OCI-LY3 (cell line): ENCODE data around the gene SERPINB13.
A peak's percentile ranks its signal among the peaks of the same experiment; 100 is the strongest.

ENCODE experiments used
- H2AFZ ChIP-seq: fragments of 200-600, 300-600 bp; shearing (Covaris generic); 2 replicates; pipeline ENCODE4 v1.6.0; 2014; ENCODE audit warnings: antibody characterized with exemption, low read depth, low read length
- H3K27ac ChIP-seq: fragments of 200-600, 300-600 bp; sonication (generic); 2 replicates; pipeline ENCODE4 v1.5.1; 2014; ENCODE audit warnings: mild to moderate bottlenecking, low read length, moderate library complexity, mixed read lengths
- H3K27me3 ChIP-seq: fragments of 200-600, 300-600 bp; sonication (generic); 2 replicates; pipeline ENCODE4 v1.6.1; 2014; ENCODE audit warnings: low read depth, low read length, mixed read lengths
- H3K36me3 ChIP-seq: fragments of 200-600, 300-600 bp; sonication (generic); replicated peaks from 2 replicates; pipeline ENCODE3; 2014; ENCODE audit warnings: low read depth, low read length, mixed read lengths
- H3K4me1 ChIP-seq: fragments of 300-600, 200-600 bp; sonication (generic); 2 replicates; pipeline ENCODE4 v1.6.1; 2014; ENCODE audit warnings: low read length, mixed read lengths
- H3K4me2 ChIP-seq: fragments of 200-600, 300-600 bp; sonication (generic); 2 replicates; pipeline ENCODE4 v1.6.1; 2014; ENCODE audit warnings: low read length, mixed read lengths
- H3K4me3 ChIP-seq: fragments of 300-600, 200-600 bp; sonication (generic); 2 replicates; pipeline ENCODE4 v1.5.1; 2014; ENCODE audit warnings: antibody characterized with exemption, mild to moderate bottlenecking, low read length, moderate library complexity
- H3K79me2 ChIP-seq: fragments of 300-600, 200-600 bp; shearing (Covaris generic); 2 replicates; pipeline ENCODE4 v1.6.1; 2014; ENCODE audit warnings: mild to moderate bottlenecking, low read length, mixed read lengths
- H3K9ac ChIP-seq: fragments of 300-600, 200-600 bp; shearing (Covaris generic); 2 replicates; pipeline ENCODE4 v1.6.0; 2014; ENCODE audit warnings: mild to moderate bottlenecking, low read length, moderate library complexity
- H3K9me3 ChIP-seq: fragments of 200-600, 300-600 bp; shearing (Covaris generic); 2 replicates; pipeline ENCODE4 v1.6.1; 2014; ENCODE audit warnings: low read length, mixed read lengths; ENCODE audit not compliant: insufficient read depth
- H4K20me1 ChIP-seq: fragments of 200-600, 300-600 bp; sonication (generic); 2 replicates; pipeline ENCODE4 v1.6.1; 2016; ENCODE audit warnings: low read length, mixed read lengths; ENCODE audit not compliant: insufficient read depth
- CTCF ChIP-seq: fragments of 200-600, 300-600 bp; sonication (generic); IDR thresholded peaks from 2 replicates; pipeline ENCODE4 v1.5.1; 2014; ENCODE audit warnings: antibody characterized with exemption, low read length, low read depth
- EZH2phosphoT487 ChIP-seq: fragments of 200-600 bp; shearing (Covaris generic); IDR thresholded peaks from 2 replicates; pipeline ENCODE4 v1.6.1; 2018; ENCODE audit warnings: antibody characterized with exemption, mixed run types, low read depth

SERPINB13 gene

GRCh38 chr18:63578357-63578958, 8.7 kb upstream of the SERPINB13 start:
- Histone ChIP-seq H2AFZ (peak overlapping the region; percentile 22; the same call in 1 of the 2 replicates), H3K4me3 (no peak overlapping the region), H3K9me3 (no peaks in the 10 kb centered on the region), H3K27ac (no peak overlapping the region), H3K36me3 (no peaks in the 10 kb centered on the region), H3K79me2 (no peaks in the 10 kb centered on the region), H4K20me1 (no peaks in the 10 kb centered on the region), H3K4me2 (0 out of 2 replicates have a peak overlapping the region, but pooled peaks have one; percentile 16), H3K27me3 (no peaks in the 10 kb centered on the region), H3K4me1 (peaks cover 13% of the 10 kb centered on the region; the same call in 1 of the 2 replicates), H3K9ac (no peak overlapping the region)
- TF ChIP-seq CTCF (peak; percentile 100), EZH2phosphoT487 (no peak)

GRCh38 chr18:63579616-63580015, 7.5 kb upstream of the SERPINB13 start:
- no peak overlapping the region for H3K4me3 ChIP-seq
- no peaks in the 10 kb centered on the region for H3K36me3 ChIP-seq
- no peaks in the 10 kb centered on the region for H3K79me2 ChIP-seq
- no peak overlapping the region for H3K9ac ChIP-seq
- TF ChIP-seq CTCF (no peak), EZH2phosphoT487 (no peak)
- no peak overlapping the region for H3K27ac ChIP-seq
- no peak overlapping the region for H3K4me2 ChIP-seq
- no peaks in the 10 kb centered on the region for H3K9me3 ChIP-seq
- no peaks in the 10 kb centered on the region for H3K27me3 ChIP-seq
- no peak overlapping the region for H2AFZ ChIP-seq
- no peaks in the 10 kb centered on the region for H4K20me1 ChIP-seq
- peaks cover 24% of the 10 kb centered on the region for H3K4me1 ChIP-seq

GRCh38 chr18:63585988-63586387, 1.2 kb upstream of the SERPINB13 start:
- Histone ChIP-seq H3K36me3 (no peaks in the 10 kb centered on the region), H3K4me1 (peaks cover 30% of the 10 kb centered on the region), H3K27me3 (no peaks in the 10 kb centered on the region), H3K79me2 (no peaks in the 10 kb centered on the region), H3K4me2 (no peak overlapping the region), H3K4me3 (no peak overlapping the region), H3K9me3 (no peaks in the 10 kb centered on the region), H4K20me1 (no peaks in the 10 kb centered on the region), H3K9ac (no peak overlapping the region), H2AFZ (no peak overlapping the region), H3K27ac (no peak overlapping the region)
- TF ChIP-seq EZH2phosphoT487 (no peak), CTCF (no peak)

GRCh38 chr18:63586431-63586830, 712 bp upstream of the SERPINB13 start:
- H3K4me1 ChIP-seq, result peaks cover 30% of the 10 kb centered on the region
- no peaks in the 10 kb centered on the region for H3K36me3 ChIP-seq
- no peak overlapping the region for H2AFZ ChIP-seq
- TF ChIP-seq EZH2phosphoT487 (no peak), CTCF (no peak)
- H3K27ac ChIP-seq, result no peak overlapping the region
- no peaks in the 10 kb centered on the region for H3K79me2 ChIP-seq
- H3K9ac ChIP-seq, result no peak overlapping the region
- H3K4me3 ChIP-seq, result no peak overlapping the region
- H3K9me3 ChIP-seq, result no peaks in the 10 kb centered on the region
- no peaks in the 10 kb centered on the region for H4K20me1 ChIP-seq
- no peak overlapping the region for H3K4me2 ChIP-seq
- H3K27me3 ChIP-seq, result no peaks in the 10 kb centered on the region
